ENCODE measurements around the gene MICAL3.
"Not testable (repeated sequence)": the region's sequence is repeated elsewhere in the genome, so short reads cannot be mapped to it uniquely, and the experiment has no call there.

DNA sequence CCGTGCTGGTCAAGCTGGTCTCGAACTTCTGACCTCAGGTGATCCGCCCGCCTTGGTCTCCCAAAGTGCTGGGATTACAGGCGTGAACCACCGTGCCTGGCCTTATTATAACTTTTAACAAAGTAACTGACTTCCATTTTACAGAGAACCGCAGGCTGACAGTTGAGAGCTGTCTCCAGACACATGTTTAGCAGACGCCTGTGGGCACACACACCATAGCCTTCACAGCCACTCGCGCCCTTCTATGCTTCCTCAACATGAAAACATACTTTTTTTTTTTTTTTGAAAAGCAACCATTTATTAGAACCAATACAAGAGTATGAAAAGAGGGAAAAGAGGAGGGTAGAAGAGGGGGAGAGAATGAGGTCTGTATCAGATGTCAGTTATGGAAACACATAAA lies 260.9 kb downstream of the MICAL3 start:
- not testable (repeated sequence) for TF ChIP-seq CTCF (IDR thresholded peaks at IDR 0.05; ENCODE audit: low read length); EZH2 (optimal IDR thresholded peaks at IDR 0.05; ENCODE audit: low read depth, low read length); EZH2phosphoT487 (IDR thresholded peaks at IDR 0.05; ENCODE audit: low read length)

Data from MM.1S (cell line).